ENCODE measurements around the gene MPRIP. TPM values are rescaled to one million over a fixed set of nuclear protein-coding genes. Genes with fewer than 3 reads are reported as not detected.

The MPRIP gene
- total RNA-seq, 1 donor: 86.5 TPM

- peak; percentile 35 for TF ChIP-seq CTCF (IDR thresholded peaks at IDR 0.05; ENCODE audit: insufficient read depth, low read length)
- peak; percentile 52 for DNase-seq (ENCODE audit: low read depth)
- no peak overlapping the region for H3K4me3 ChIP-seq (ENCODE audit: low read depth, low read length)
Measured at GRCh38 chr17:17140590-17140980, 98.3 kb downstream of the MPRIP start.

- TF ChIP-seq CTCF (IDR thresholded peaks at IDR 0.05; ENCODE audit: insufficient read depth, low read length): no peak
- H3K4me3 ChIP-seq (ENCODE audit: low read depth, low read length): no peak overlapping the region
- DNase-seq (ENCODE audit: low read depth): no peak
Measured at GRCh38 chr17:17141279-17141678, 99.0 kb downstream of the MPRIP start.

GRCh38 chr17:17141860-17142552, 99.7 kb downstream of the MPRIP start:
- peak; percentile 94 for TF ChIP-seq CTCF (IDR thresholded peaks at IDR 0.05; ENCODE audit: insufficient read depth, low read length)
- DNase-seq (ENCODE audit: low read depth): peak; percentile 67
- no peak overlapping the region for H3K4me3 ChIP-seq (ENCODE audit: low read depth, low read length)

- no peak overlapping the region for H3K4me3 ChIP-seq (ENCODE audit: low read depth, low read length)
- no peak for TF ChIP-seq CTCF (IDR thresholded peaks at IDR 0.05; ENCODE audit: insufficient read depth, low read length)
- no peak for DNase-seq (ENCODE audit: low read depth)
Measured at GRCh38 chr17:17142556-17142955, 100.3 kb downstream of the MPRIP start.

- H3K4me3 ChIP-seq (ENCODE audit: low read depth, low read length): no peak overlapping the region
- DNase-seq (ENCODE audit: low read depth): no peak
- no peak for TF ChIP-seq CTCF (IDR thresholded peaks at IDR 0.05; ENCODE audit: insufficient read depth, low read length)
Measured at GRCh38 chr17:17143501-17143900, 101.2 kb downstream of the MPRIP start.

GRCh38 chr17:17144061-17144460, 101.8 kb downstream of the MPRIP start:
- DNase-seq (ENCODE audit: low read depth): no peak
- no peak overlapping the region for H3K4me3 ChIP-seq (ENCODE audit: low read depth, low read length)
- no peak for TF ChIP-seq CTCF (IDR thresholded peaks at IDR 0.05; ENCODE audit: insufficient read depth, low read length)
